ENCODE results near the gene USP13.

DNA sequence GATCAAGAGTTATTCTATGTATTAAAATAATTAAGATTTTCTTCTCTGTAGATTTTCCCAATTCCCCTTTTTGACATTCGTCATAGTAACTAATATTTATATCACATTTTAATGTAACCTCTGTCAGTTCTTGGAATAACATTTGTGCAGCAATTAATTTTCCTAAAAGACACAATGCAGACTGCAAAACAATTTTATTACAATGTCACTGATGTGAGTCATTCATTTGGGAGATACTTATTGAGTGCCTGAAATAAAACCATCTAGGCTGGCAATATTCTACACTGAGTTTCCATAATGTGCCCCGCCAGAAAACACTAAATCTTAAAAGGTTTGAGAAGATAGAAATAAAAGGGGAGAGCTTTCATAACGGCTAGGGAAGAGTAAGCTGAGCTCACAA lies 6.7 kb upstream of the USP13 start:
- no peak for TF ChIP-seq POLR2A (IDR thresholded peaks at IDR 0.05; ENCODE audit: low read length)
- TF ChIP-seq GATA1 (IDR thresholded peaks at IDR 0.05; ENCODE audit: low read depth, low read length): no peak

All from erythroblast (primary cell).